HepG2 (cell line): ENCODE data around the gene CD4. TPM values are rescaled to one million over a fixed set of nuclear protein-coding genes. Genes with fewer than 3 reads are reported as not detected.

Experiments used
- ADNP ChIP-seq: sonication (generic); formaldehyde crosslinking; IDR thresholded peaks from 2 replicates; pipeline ENCODE4 v1.4.0; 2020; ENCODE audit warnings: missing genetic modification reagents
- DR1 ChIP-seq: sonication (generic); formaldehyde crosslinking; IDR thresholded peaks from 2 replicates; pipeline ENCODE4 v1.8.0; 2021; ENCODE audit warnings: mild to moderate bottlenecking, missing genetic modification reagents, inconsistent platforms
- FOXP4 ChIP-seq: sonication (generic); formaldehyde crosslinking; IDR thresholded peaks from 2 replicates; pipeline ENCODE4 v1.4.0; 2020; ENCODE audit warnings: missing genetic modification reagents
- KDM5B ChIP-seq: sonication (generic); formaldehyde crosslinking; IDR thresholded peaks from 2 replicates; pipeline ENCODE4 v1.4.0; 2020; ENCODE audit warnings: missing genetic modification reagents, mild to moderate bottlenecking, borderline replicate concordance
- KLF13 ChIP-seq: sonication (generic); formaldehyde crosslinking; IDR thresholded peaks from 2 replicates; pipeline ENCODE4 v1.4.0; 2020; ENCODE audit warnings: mild to moderate bottlenecking, missing genetic modification reagents
- NFRKB ChIP-seq: fragments of 450-650 bp; IDR thresholded peaks from 2 replicates; pipeline ENCODE4 v1.6.1; 2017
- PHB2 ChIP-seq: fragments of 450-650 bp; IDR thresholded peaks from 2 replicates; pipeline ENCODE4 v1.6.1; 2018; ENCODE audit not compliant: partially characterized antibody
- RBFOX2 ChIP-seq: fragments of 200-400 bp; formaldehyde crosslinking; IDR thresholded peaks from 2 replicates; pipeline ENCODE4 v1.6.1; 2017; ENCODE audit warnings: low read depth, mild to moderate bottlenecking, low read length
- SALL1 ChIP-seq: sonication (generic); formaldehyde crosslinking; IDR thresholded peaks from 2 replicates; pipeline ENCODE4 v1.8.0; 2022; ENCODE audit warnings: mild to moderate bottlenecking, missing genetic modification reagents
- SMAD9 ChIP-seq: sonication (generic); formaldehyde crosslinking; IDR thresholded peaks from 2 replicates; pipeline ENCODE4 v1.5.1; 2020; ENCODE audit warnings: mild to moderate bottlenecking, missing genetic modification reagents
- SNRNP70 ChIP-seq: fragments of 200-400 bp; formaldehyde crosslinking; IDR thresholded peaks from 2 replicates; pipeline ENCODE4 v1.6.1; 2017; ENCODE audit warnings: mild to moderate bottlenecking, low read depth, low read length, moderate library complexity
- SOX5 ChIP-seq: IDR thresholded peaks from 2 replicates; pipeline ENCODE4 v1.6.1; 2016; ENCODE audit warnings: borderline replicate concordance
- TAF1 ChIP-seq: sonication (generic); formaldehyde crosslinking; IDR thresholded peaks from 2 replicates; pipeline ENCODE4 v1.4.0; 2020; ENCODE audit warnings: missing genetic modification reagents
- ZFY ChIP-seq: sonication (generic); formaldehyde crosslinking; IDR thresholded peaks from 2 replicates; pipeline ENCODE4 v1.4.0; 2020; ENCODE audit warnings: missing genetic modification reagents
- ZNF263 ChIP-seq: sonication (generic); formaldehyde crosslinking; IDR thresholded peaks from 2 replicates; pipeline ENCODE4 v1.4.0; 2020; ENCODE audit warnings: missing genetic modification reagents
- ZNF547 ChIP-seq: sonication (generic); formaldehyde crosslinking; IDR thresholded peaks from 2 replicates; pipeline ENCODE4 v1.5.1; 2020; ENCODE audit warnings: mild to moderate bottlenecking, missing genetic modification reagents
- ZNF572 ChIP-seq: sonication (generic); formaldehyde crosslinking; IDR thresholded peaks from 2 replicates; pipeline ENCODE4 v1.5.1; 2020; ENCODE audit warnings: mild to moderate bottlenecking, missing genetic modification reagents
- ZNF850 ChIP-seq: sonication (generic); formaldehyde crosslinking; conservative IDR thresholded peaks from 2 replicates; pipeline ENCODE4 v1.9.0; 2021; ENCODE audit warnings: mild to moderate bottlenecking, missing genetic modification reagents
- polyA plus RNA-seq, 8 experiments: library from polyadenylated mRNA; depleted of rRNA in 3 of 8; stranded (reverse) in 7 of 8; unstranded in 1 of 8; fragments of >200 nt; fragmentation: Illumina TruSeq in 4 of 8; extraction: Trizol in 4 of 8; gene quantifications; 2 replicates each; pipeline versions ENCODE4 v1.2.1 to v1.2.3, GENCODE V29; 2011 to 2016; ENCODE audit warnings: low read depth in 4 of 8, missing spikeins in 1 of 8, mixed read lengths in 1 of 8; ENCODE audit not compliant: insufficient read depth in 1 of 8
- total RNA-seq, 5 experiments: library from RNA; depleted of rRNA; stranded (reverse); fragments of >200 nt; fragmentation: Illumina TruSeq; extraction: Trizol; gene quantifications; 2 replicates each; pipeline ENCODE4 v1.2.3, GENCODE V29; 2016; ENCODE audit warnings: low read depth in 1 of 5
- TF ChIP-seq, protein P1 (sequence below): sonication (generic); formaldehyde crosslinking; IDR thresholded peaks from 2 replicates; pipeline ENCODE4 v1.8.0; 2022; ENCODE audit warnings: low read depth, missing genetic modification reagents
- TF ChIP-seq, protein P2 (sequence below): sonication (generic); formaldehyde crosslinking; IDR thresholded peaks from 2 replicates; pipeline ENCODE4 v1.9.0; 2022; ENCODE audit warnings: missing genetic modification reagents, mild to moderate bottlenecking, borderline replicate concordance

CD4 gene
- total and polyA plus RNA-seq, 2 of the 13 experiments (the other 11 are each of a cell fraction or from before 2014, with no cell fraction given), result 0.07 to 0.95 TPM

DNA sequence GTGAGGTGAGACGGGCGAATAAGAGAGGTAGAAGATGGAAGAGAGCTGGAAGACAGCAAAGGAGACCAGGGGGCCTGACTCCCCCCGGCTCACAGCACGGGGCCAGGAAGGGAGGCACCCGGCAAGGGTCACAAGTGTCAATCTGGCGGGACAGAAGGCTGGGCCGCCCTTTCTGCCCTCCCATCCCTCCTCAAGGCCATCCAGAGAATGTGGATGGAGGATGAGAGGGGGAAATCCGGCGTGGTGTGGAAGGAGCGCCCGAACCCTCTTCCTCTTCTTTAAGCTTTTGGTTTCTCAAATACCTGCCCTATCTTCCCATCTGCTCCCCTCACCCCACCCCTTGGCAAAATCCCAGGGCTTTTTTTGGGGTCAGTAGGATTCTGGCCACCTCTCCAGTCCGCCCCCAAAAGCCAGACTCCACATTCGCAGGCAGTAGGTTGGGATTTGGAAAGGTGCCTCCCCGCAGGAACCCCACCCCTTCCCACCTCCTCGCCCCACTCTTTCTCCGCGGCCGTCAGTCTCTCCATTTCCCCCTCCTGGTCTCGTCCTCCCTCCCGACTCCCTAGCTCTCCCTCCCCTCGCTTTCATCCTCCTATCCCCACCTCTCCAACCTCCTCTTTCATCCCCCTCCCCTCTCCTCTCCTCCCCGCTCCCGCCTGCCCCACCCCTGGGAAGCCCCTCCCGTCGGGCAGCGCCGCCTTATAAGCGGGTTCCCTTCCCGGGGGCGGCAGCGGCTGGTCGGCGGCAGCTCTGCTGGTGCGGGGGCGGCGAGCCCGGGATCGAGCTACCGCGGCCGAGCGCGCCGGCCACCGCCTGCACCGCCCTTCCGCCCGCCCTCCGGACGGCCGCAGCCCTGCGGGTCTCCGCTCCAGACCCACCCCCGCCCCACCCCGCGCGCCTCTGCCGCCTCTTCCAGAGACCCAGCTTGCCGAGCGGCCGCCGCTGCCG is 23.4 kb upstream of the CD4 start, which contains the start of gene PTMS (continued):
- TF ChIP-seq SOX5 (no peak), ZNF547 (CRISPR knock-in tag) (0 out of 2 replicates have a peak, but pooled peaks have one; percentile 1), NFRKB (no peak), ZNF263 (CRISPR knock-in tag) (peak; percentile 39; the same call in 1 of the 2 replicates), PHB2 (no peak), ADNP (CRISPR knock-in tag) (no peak), RBFOX2 (peak; percentile 72; the same call in 1 of the 2 replicates), ZNF572 (CRISPR knock-in tag) (no peak), TAF1 (peak; percentile 41; the same call in 1 of the 2 replicates), SALL1 (CRISPR knock-in tag) (peak; percentile 34; the same call in 1 of the 2 replicates), ZNF850 (CRISPR knock-in tag) (no peak), SNRNP70 (no peak), KDM5B (CRISPR knock-in tag) (no peak), ZFY (CRISPR knock-in tag) (peak; percentile 7; the same call in 1 of the 2 replicates), SMAD9 (CRISPR knock-in tag) (no peak), DR1 (peak; percentile 93), FOXP4 (no peak), KLF13 (CRISPR knock-in tag) (no peak)
- TF ChIP-seq, protein P1, sequence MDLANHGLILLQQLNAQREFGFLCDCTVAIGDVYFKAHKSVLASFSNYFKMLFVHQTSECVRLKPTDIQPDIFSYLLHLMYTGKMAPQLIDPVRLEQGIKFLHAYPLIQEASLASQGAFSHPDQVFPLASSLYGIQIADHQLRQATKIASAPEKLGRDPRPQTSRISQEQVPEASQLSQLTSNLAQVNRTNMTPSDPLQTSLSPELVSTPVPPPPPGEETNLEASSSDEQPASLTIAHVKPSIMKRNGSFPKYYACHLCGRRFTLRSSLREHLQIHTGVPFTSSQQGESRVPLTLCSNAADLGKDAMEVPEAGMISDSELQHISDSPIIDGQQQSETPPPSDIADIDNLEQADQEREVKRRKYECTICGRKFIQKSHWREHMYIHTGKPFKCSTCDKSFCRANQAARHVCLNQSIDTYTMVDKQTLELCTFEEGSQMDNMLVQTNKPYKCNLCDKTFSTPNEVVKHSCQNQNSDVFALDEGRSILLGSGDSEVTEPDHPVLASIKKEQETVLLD (CRISPR knock-in tag), result 0 out of 2 replicates have a peak, but pooled peaks have one; percentile 12
- TF ChIP-seq, protein P2, sequence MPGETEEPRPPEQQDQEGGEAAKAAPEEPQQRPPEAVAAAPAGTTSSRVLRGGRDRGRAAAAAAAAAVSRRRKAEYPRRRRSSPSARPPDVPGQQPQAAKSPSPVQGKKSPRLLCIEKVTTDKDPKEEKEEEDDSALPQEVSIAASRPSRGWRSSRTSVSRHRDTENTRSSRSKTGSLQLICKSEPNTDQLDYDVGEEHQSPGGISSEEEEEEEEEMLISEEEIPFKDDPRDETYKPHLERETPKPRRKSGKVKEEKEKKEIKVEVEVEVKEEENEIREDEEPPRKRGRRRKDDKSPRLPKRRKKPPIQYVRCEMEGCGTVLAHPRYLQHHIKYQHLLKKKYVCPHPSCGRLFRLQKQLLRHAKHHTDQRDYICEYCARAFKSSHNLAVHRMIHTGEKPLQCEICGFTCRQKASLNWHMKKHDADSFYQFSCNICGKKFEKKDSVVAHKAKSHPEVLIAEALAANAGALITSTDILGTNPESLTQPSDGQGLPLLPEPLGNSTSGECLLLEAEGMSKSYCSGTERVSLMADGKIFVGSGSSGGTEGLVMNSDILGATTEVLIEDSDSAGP (CRISPR knock-in tag), result 0 out of 2 replicates have a peak, but pooled peaks have one; percentile 18
